Suprapubic skin (tissue), 4 donors: ENCODE results near the gene KRTAP1-3. TPM values are rescaled to one million over a fixed set of nuclear protein-coding genes. Genes with fewer than 3 reads are reported as not detected.
"Not testable (repeated sequence)": the region's sequence is repeated elsewhere in the genome, so short reads cannot be mapped to it uniquely, and the experiment has no call there.

Experiments
- DNase-seq, 2 donors: peaks; one replicate each; pipeline ENCODE4 v3.0.0-alpha.2; 2019; ENCODE audit warnings: low spot score in 2 of 2
- H3K27ac ChIP-seq: fragments of 200-600 bp; sonication (generic); one replicate; pipeline ENCODE4 v1.5.1; 2019
- H3K27me3 ChIP-seq: fragments of 200-600 bp; sonication (generic); one replicate; pipeline ENCODE4 v1.5.1; 2019
- H3K36me3 ChIP-seq: fragments of 200-600 bp; sonication (generic); one replicate; pipeline ENCODE4 v1.5.1; 2019
- H3K4me1 ChIP-seq: fragments of 200-600 bp; sonication (generic); one replicate; pipeline ENCODE4 v1.5.1; 2019
- H3K4me3 ChIP-seq: fragments of 200-600 bp; sonication (generic); one replicate; pipeline ENCODE4 v1.5.1; 2019; ENCODE audit warnings: mild to moderate bottlenecking
- H3K9me3 ChIP-seq: fragments of 200-600 bp; sonication (generic); one replicate; pipeline ENCODE4 v1.5.1; 2019
- CTCF ChIP-seq, 2 donors: fragments of 200-600 bp in 1 of 2; fragments of 450-650 bp in 1 of 2; sonication (generic) in 1 of 2; IDR thresholded peaks; one replicate each; pipeline ENCODE4 v1.5.1; 2016 to 2019; ENCODE audit warnings: antibody characterized with exemption in 2 of 2, mild to moderate bottlenecking in 1 of 2, moderate library complexity in 1 of 2
- EP300 ChIP-seq: sonication (generic); formaldehyde crosslinking; IDR thresholded peaks from one replicate; pipeline ENCODE4 v1.6.1; 2017; ENCODE audit warnings: antibody characterized with exemption
- POLR2A ChIP-seq, 2 donors: fragments of 450-650 bp; IDR thresholded peaks; one replicate each; pipeline ENCODE4 v1.6.1; 2017; ENCODE audit warnings: antibody characterized with exemption in 2 of 2, mild to moderate bottlenecking in 2 of 2, moderate library complexity in 2 of 2
- POLR2AphosphoS5 ChIP-seq, 3 donors: sonication (generic); formaldehyde crosslinking; IDR thresholded peaks; one replicate each; pipeline ENCODE4 v1.6.1; 2017; ENCODE audit warnings: antibody characterized with exemption in 3 of 3
- WGBS: methylation state at CpG from one replicate; pipeline ENCODE4 v1.1.5; 2018; 5-methylcytosine and 5-hydroxymethylcytosine counted together
- total RNA-seq, 4 donors: library from RNA; depleted of rRNA; stranded (reverse); fragments of >200 nt; gene quantifications; one replicate each; pipeline ENCODE4 v1.1.0, GENCODE V29; 2016

The KRTAP1-3 gene
- 100 to 1,000 TPM in 1 of 4 donors, 10 to 100 TPM in 2, not detected in 1; 10.7 to 140 (median 28.7) TPM for total RNA-seq

- H3K36me3 ChIP-seq, H3K27me3 ChIP-seq, H3K27ac ChIP-seq, H3K9me3 ChIP-seq, H3K4me3 ChIP-seq, H3K4me1 ChIP-seq, DNase-seq: not testable (repeated sequence)
- WGBS: 64% methylated on average over 10 of the region's 10 CpGs
Observed at GRCh38 chr17:41034346-41034935, at the start of gene KRTAP1-3. Gene KRTAP1-3 (minus strand): TSS chr17:41034874. CDS start chr17:41034821, 53 bp downstream.

- not testable (repeated sequence) for DNase-seq, H3K36me3 ChIP-seq, H3K27me3 ChIP-seq, H3K4me3 ChIP-seq, H3K27ac ChIP-seq, H3K9me3 ChIP-seq, H3K4me1 ChIP-seq
- WGBS: 84% methylated on average over 2 of the region's 14 CpGs
Observed at GRCh38 chr17:41084100-41084856, 49.6 kb upstream of the KRTAP1-3 start, which contains the start of gene KRTAP4-7. Gene KRTAP4-7 (plus strand): TSS chr17:41084150. CDS start chr17:41084207, 57 bp downstream.

- not testable (repeated sequence) for H3K36me3 ChIP-seq, H3K4me1 ChIP-seq, H3K4me3 ChIP-seq, H3K27ac ChIP-seq, H3K9me3 ChIP-seq, H3K27me3 ChIP-seq, DNase-seq
- 50% methylated on average over 2 of the region's 2 CpGs for WGBS
Observed at GRCh38 chr17:41083427-41083826, 48.8 kb upstream of the KRTAP1-3 start.

GRCh38 chr17:41082626-41083025 lies 48.0 kb upstream of the KRTAP1-3 start:
- no peak for DNase-seq
- H3K27ac ChIP-seq: no peak overlapping the region
- TF ChIP-seq CTCF (IDR thresholded peaks at IDR 0.05): no peak
- TF ChIP-seq EP300: no peak
- TF ChIP-seq POLR2A (IDR thresholded peaks at IDR 0.05): no peak
- no peak for TF ChIP-seq POLR2AphosphoS5 (IDR thresholded peaks at IDR 0.05)
- H3K9me3 ChIP-seq: no peaks in the 10 kb centered on the region
- H3K4me1 ChIP-seq: no peaks in the 10 kb centered on the region
- no peaks in the 10 kb centered on the region for H3K27me3 ChIP-seq
- 48% methylated on average over 4 of the region's 4 CpGs for WGBS
- H3K36me3 ChIP-seq: no peaks in the 10 kb centered on the region
- H3K4me3 ChIP-seq: no peak overlapping the region

- Histone ChIP-seq H3K27me3 (no peaks in the 10 kb centered on the region), H3K4me1 (no peaks in the 10 kb centered on the region), H3K36me3 (no peaks in the 10 kb centered on the region), H3K4me3 (no peak overlapping the region), H3K9me3 (no peaks in the 10 kb centered on the region), H3K27ac (no peak overlapping the region)
- no peak for TF ChIP-seq EP300
- no peak for TF ChIP-seq POLR2AphosphoS5 (IDR thresholded peaks at IDR 0.05)
- DNase-seq: no peak
Observed at GRCh38 chr17:41076788-41077187, 42.1 kb upstream of the KRTAP1-3 start.

GRCh38 chr17:41073676-41074075 lies 39.0 kb upstream of the KRTAP1-3 start:
- Histone ChIP-seq H3K4me1 (no peaks in the 10 kb centered on the region), H3K36me3 (no peaks in the 10 kb centered on the region), H3K9me3 (no peaks in the 10 kb centered on the region), H3K4me3 (no peak overlapping the region), H3K27me3 (no peaks in the 10 kb centered on the region), H3K27ac (no peak overlapping the region)
- DNase-seq: no peak
- TF ChIP-seq POLR2AphosphoS5 (IDR thresholded peaks at IDR 0.05) (no peak), POLR2A (IDR thresholded peaks at IDR 0.05) (no peak), CTCF (IDR thresholded peaks at IDR 0.05) (no peak), EP300 (no peak)
- WGBS: 92% methylated on average over 2 of the region's 2 CpGs

- Histone ChIP-seq H3K27me3 (no peaks in the 10 kb centered on the region), H3K4me3 (no peak overlapping the region), H3K4me1 (no peaks in the 10 kb centered on the region), H3K27ac (no peak overlapping the region), H3K36me3 (no peaks in the 10 kb centered on the region), H3K9me3 (no peaks in the 10 kb centered on the region)
- no peak for TF ChIP-seq EP300
- TF ChIP-seq POLR2AphosphoS5 (IDR thresholded peaks at IDR 0.05): no peak
- no peak for TF ChIP-seq CTCF (IDR thresholded peaks at IDR 0.05)
- TF ChIP-seq POLR2A (IDR thresholded peaks at IDR 0.05): no peak
- DNase-seq: no peak
- 79% methylated on average over 5 of the region's 5 CpGs for WGBS
Observed at GRCh38 chr17:41071606-41072360, 37.1 kb upstream of the KRTAP1-3 start.
